GM23338 (cell line): ENCODE data around the gene NCCRP1. TPM values are rescaled to one million over a fixed set of nuclear protein-coding genes. Genes with fewer than 3 reads are reported as not detected.
A peak's percentile ranks its signal among the peaks of the same experiment; 100 is the strongest.

Source experiments
- ATAC-seq: fragments of 200-7000 bp; cut with Tn5 transposase; 3 replicates; pipeline ENCODE4 v1.9.1; 2020
- DNase-seq: peaks from one replicate; pipeline ENCODE4 v3.0.0-alpha.2; 2015; ENCODE audit warnings: low spot score
- H2AFZ ChIP-seq: fragments of 200-600 bp; sonication (generic); 2 replicates; pipeline ENCODE4 v1.8.0; 2016; ENCODE audit warnings: antibody characterized with exemption, mild to moderate bottlenecking, moderate library complexity
- H3F3A ChIP-seq: fragments of 200-600 bp; sonication (generic); replicated peaks from 2 replicates; pipeline ENCODE4 v1.8.0; 2017; ENCODE audit warnings: antibody characterized with exemption, mixed run types, low read depth
- H3K27ac ChIP-seq: fragments of 200-600 bp; sonication (generic); 2 replicates; pipeline ENCODE4 v1.6.1; 2016; ENCODE audit warnings: low read depth
- H3K27me3 ChIP-seq: fragments of 200-600 bp; sonication (generic); 2 replicates; pipeline ENCODE4 v1.8.0; 2016; ENCODE audit warnings: mild to moderate bottlenecking, mixed run types, moderate library complexity; ENCODE audit not compliant: insufficient read depth
- H3K36me3 ChIP-seq: fragments of 200-600 bp; sonication (generic); 2 replicates; pipeline ENCODE4 v1.8.0; 2016; ENCODE audit warnings: mild to moderate bottlenecking; ENCODE audit not compliant: insufficient read depth
- H3K4me1 ChIP-seq: fragments of 200-600 bp; sonication (generic); 2 replicates; pipeline ENCODE4 v1.8.0; 2016; ENCODE audit warnings: mild to moderate bottlenecking, moderate library complexity; ENCODE audit not compliant: insufficient read depth
- H3K4me2 ChIP-seq: fragments of 200-600 bp; sonication (generic); 2 replicates; pipeline ENCODE4 v1.7.1; 2017; ENCODE audit warnings: mixed run types
- H3K4me3 ChIP-seq: fragments of 200-600 bp; sonication (generic); 2 replicates; pipeline ENCODE4 v1.6.1; 2016; ENCODE audit warnings: mixed run types
- H3K79me2 ChIP-seq: fragments of 200-600 bp; sonication (generic); replicated peaks from 2 replicates; pipeline ENCODE4 v1.8.0; 2017; ENCODE audit warnings: mild to moderate bottlenecking; ENCODE audit not compliant: insufficient read depth
- H3K9me2 ChIP-seq: fragments of 200-600 bp; sonication (generic); 2 replicates; pipeline ENCODE4 v1.8.0; 2017; ENCODE audit not compliant: insufficient read depth
- H4K20me1 ChIP-seq: fragments of 200-600 bp; sonication (generic); replicated peaks from 2 replicates; pipeline ENCODE4 v1.8.0; 2017; ENCODE audit warnings: mild to moderate bottlenecking; ENCODE audit not compliant: insufficient read depth
- H3K27ac Mint-ChIP-seq: 2 replicates; pipeline ENCODE4 v1.8.0; 2020; ENCODE audit warnings: inconsistent platforms, mild to moderate bottlenecking, moderate library complexity, mixed read lengths
- H3K27me3 Mint-ChIP-seq: 3 replicates; pipeline ENCODE4 v1.8.0; 2022; ENCODE audit warnings: low read depth, mild to moderate bottlenecking, moderate library complexity, mixed read lengths, inconsistent platforms; ENCODE audit not compliant: insufficient read depth, poor library complexity
- H3K36me3 Mint-ChIP-seq: 3 replicates; pipeline ENCODE4 v1.8.0; 2021; ENCODE audit warnings: low read depth, mild to moderate bottlenecking, inconsistent platforms, moderate library complexity, mixed read lengths
- H3K4me1 Mint-ChIP-seq: 3 replicates; pipeline ENCODE4 v1.8.0; 2020; ENCODE audit warnings: mild to moderate bottlenecking, inconsistent platforms, mixed read lengths
- H3K4me3 Mint-ChIP-seq: 3 replicates; pipeline ENCODE4 v1.8.0; 2021; ENCODE audit warnings: moderate library complexity, mild to moderate bottlenecking, inconsistent platforms, mixed read lengths
- H3K9me3 Mint-ChIP-seq: 3 replicates; pipeline ENCODE4 v1.8.0; 2020; ENCODE audit warnings: moderate library complexity, mild to moderate bottlenecking, inconsistent platforms, mixed read lengths
- CREB1 ChIP-seq: fragments of 250-450 bp; sonication (Bioruptor Pico); IDR thresholded peaks from 2 replicates; pipeline ENCODE4 v1.5.0; 2020; ENCODE audit warnings: low read depth, mild to moderate bottlenecking, moderate library complexity
- EZH2 ChIP-seq: fragments of 200-600 bp; sonication (generic); IDR thresholded peaks from one replicate; pipeline ENCODE4 v1.8.0; 2017; ENCODE audit warnings: antibody characterized with exemption, mild to moderate bottlenecking, low read depth; ENCODE audit not compliant: unreplicated experiment
- EZH2phosphoT487 ChIP-seq: fragments of 200-600 bp; sonication (generic); IDR thresholded peaks from one replicate; pipeline ENCODE4 v1.8.1; 2018; ENCODE audit warnings: antibody characterized with exemption; ENCODE audit not compliant: unreplicated experiment
- STAT1 ChIP-seq: IDR thresholded peaks from one replicate; pipeline ENCODE4 v1.6.1; 2016; ENCODE audit warnings: antibody characterized with exemption; ENCODE audit not compliant: unreplicated experiment
- ZNF114 ChIP-seq: fragments of 250-450 bp; sonication (Bioruptor Pico); IDR thresholded peaks from 2 replicates; pipeline ENCODE4 v1.5.0; 2020; ENCODE audit warnings: mild to moderate bottlenecking, moderate library complexity
- polyA plus RNA-seq: library from polyadenylated mRNA; unstranded; fragments of >200 nt; fragmentation: Nextera tagmentation; extraction: Ambion mirVana; gene quantifications from 2 replicates; pipeline ENCODE4 v1.2.1, GENCODE V29; 2016
- total RNA-seq: library from RNA; depleted of rRNA; stranded (reverse); fragments of >200 nt; shearing (Covaris generic); gene quantifications from 2 replicates; pipeline ENCODE4 v1.2.3, GENCODE V29; 2014
- TF ChIP-seq, protein P1 (sequence below): IDR thresholded peaks from one replicate; pipeline ENCODE4 v1.6.1; 2018; ENCODE audit warnings: antibody characterized with exemption; ENCODE audit not compliant: unreplicated experiment

Gene NCCRP1
- total and polyA plus RNA-seq, 2 experiments from 2014 or later: 3.6 to 6.2 TPM

DNA sequence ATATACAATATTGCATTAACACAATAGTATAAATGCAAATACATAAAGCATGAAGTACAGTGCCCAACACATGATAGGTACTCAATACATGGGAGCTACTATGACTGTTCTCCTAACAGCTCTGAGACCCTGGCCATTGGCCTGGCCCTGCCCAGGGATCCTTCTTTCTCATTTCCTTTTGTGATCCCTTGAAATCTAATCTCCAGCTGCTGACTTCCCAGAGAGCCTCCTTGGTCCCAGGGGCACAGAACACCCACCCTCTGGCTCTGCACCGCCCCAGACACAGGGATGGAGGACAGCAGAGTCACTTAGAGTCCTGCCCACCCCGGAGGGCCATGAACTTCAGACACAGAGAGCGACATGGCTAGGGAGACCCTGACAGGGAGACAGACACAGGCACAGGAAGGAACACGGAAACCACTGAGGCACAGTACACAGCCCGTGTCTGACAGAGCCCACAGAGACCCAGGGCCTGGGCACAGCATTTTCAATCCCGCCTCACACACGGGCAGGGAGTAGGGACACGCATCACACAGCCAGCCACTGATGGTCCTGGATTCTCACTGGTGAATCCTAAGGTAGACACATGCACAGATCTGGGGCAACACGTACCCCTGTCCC is 11.5 kb downstream of the NCCRP1 start:
- ATAC-seq: no peak
- no peak overlapping the region for H3K27ac ChIP-seq

GRCh38 chr19:39209196-39209595 is 12.4 kb downstream of the NCCRP1 start:
- Mint-ChIP-seq H3K27ac (no peak overlapping the region), H3K9me3 (no peaks in the 10 kb centered on the region), H3K27me3 (peaks cover 8% of the 10 kb centered on the region), H3K4me1 (no peaks in the 10 kb centered on the region), H3K4me3 (no peak overlapping the region), H3K36me3 (no peaks in the 10 kb centered on the region)
- Histone ChIP-seq H2AFZ (no peak overlapping the region), H3K27ac (no peak overlapping the region), H3F3A (no peaks in the 10 kb centered on the region), H3K79me2 (no peaks in the 10 kb centered on the region), H3K4me1 (no peaks in the 10 kb centered on the region; the same call in 1 of the 2 replicates), H3K27me3 (peaks cover 14% of the 10 kb centered on the region), H3K9me2 (no peaks in the 10 kb centered on the region), H3K36me3 (no peaks in the 10 kb centered on the region), H3K4me3 (no peak overlapping the region), H4K20me1 (no peaks in the 10 kb centered on the region), H3K4me2 (no peak overlapping the region)
- no peak for DNase-seq
- ATAC-seq: no peak
- TF ChIP-seq, protein P1, sequence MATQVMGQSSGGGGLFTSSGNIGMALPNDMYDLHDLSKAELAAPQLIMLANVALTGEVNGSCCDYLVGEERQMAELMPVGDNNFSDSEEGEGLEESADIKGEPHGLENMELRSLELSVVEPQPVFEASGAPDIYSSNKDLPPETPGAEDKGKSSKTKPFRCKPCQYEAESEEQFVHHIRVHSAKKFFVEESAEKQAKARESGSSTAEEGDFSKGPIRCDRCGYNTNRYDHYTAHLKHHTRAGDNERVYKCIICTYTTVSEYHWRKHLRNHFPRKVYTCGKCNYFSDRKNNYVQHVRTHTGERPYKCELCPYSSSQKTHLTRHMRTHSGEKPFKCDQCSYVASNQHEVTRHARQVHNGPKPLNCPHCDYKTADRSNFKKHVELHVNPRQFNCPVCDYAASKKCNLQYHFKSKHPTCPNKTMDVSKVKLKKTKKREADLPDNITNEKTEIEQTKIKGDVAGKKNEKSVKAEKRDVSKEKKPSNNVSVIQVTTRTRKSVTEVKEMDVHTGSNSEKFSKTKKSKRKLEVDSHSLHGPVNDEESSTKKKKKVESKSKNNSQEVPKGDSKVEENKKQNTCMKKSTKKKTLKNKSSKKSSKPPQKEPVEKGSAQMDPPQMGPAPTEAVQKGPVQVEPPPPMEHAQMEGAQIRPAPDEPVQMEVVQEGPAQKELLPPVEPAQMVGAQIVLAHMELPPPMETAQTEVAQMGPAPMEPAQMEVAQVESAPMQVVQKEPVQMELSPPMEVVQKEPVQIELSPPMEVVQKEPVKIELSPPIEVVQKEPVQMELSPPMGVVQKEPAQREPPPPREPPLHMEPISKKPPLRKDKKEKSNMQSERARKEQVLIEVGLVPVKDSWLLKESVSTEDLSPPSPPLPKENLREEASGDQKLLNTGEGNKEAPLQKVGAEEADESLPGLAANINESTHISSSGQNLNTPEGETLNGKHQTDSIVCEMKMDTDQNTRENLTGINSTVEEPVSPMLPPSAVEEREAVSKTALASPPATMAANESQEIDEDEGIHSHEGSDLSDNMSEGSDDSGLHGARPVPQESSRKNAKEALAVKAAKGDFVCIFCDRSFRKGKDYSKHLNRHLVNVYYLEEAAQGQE: no peak
- TF ChIP-seq STAT1 (no peak), ZNF114 (CRISPR knock-in tag) (no peak), EZH2phosphoT487 (no peak), EZH2 (no peak)

More for the DNA sequence above, 11.5 kb downstream of the NCCRP1 start:
- TF ChIP-seq, protein P1: no peak
- TF ChIP-seq CREB1 (no peak), ZNF114 (CRISPR knock-in tag) (no peak), STAT1 (no peak)
- H3K79me2 ChIP-seq: no peaks in the 10 kb centered on the region
- H3K27me3 ChIP-seq: peaks cover 23% of the 10 kb centered on the region
- no peak overlapping the region for H3K4me3 ChIP-seq
- H3K4me2 ChIP-seq: no peak overlapping the region
- H3F3A ChIP-seq: no peaks in the 10 kb centered on the region
- no peaks in the 10 kb centered on the region for H3K4me1 Mint-ChIP-seq
- no peaks in the 10 kb centered on the region for H3K9me3 Mint-ChIP-seq
- DNase-seq: no peak
- no peaks in the 10 kb centered on the region for H4K20me1 ChIP-seq
- H3K36me3 ChIP-seq: no peaks in the 10 kb centered on the region
- H3K9me2 ChIP-seq: no peaks in the 10 kb centered on the region
- no peaks in the 10 kb centered on the region for H3K36me3 Mint-ChIP-seq
- H3K27me3 Mint-ChIP-seq: peaks cover 16% of the 10 kb centered on the region
- H2AFZ ChIP-seq: 0 out of 2 replicates have a peak overlapping the region, but pooled peaks have one; percentile 18
- H3K4me1 ChIP-seq: no peaks in the 10 kb centered on the region; the same call in 1 of the 2 replicates
- H3K4me3 Mint-ChIP-seq: no peak overlapping the region
- H3K27ac Mint-ChIP-seq: no peak overlapping the region
